ENCODE data around the gene COMMD7. TPM values are rescaled to one million over a fixed set of nuclear protein-coding genes. Genes with fewer than 3 reads are reported as not detected.

The COMMD7 gene
- total and polyA plus RNA-seq, 9 of the 15 experiments (the other 6 are each of a cell fraction or from before 2014, with no cell fraction given) = 11.9 to 69.1 (median 34.7) TPM

DNA sequence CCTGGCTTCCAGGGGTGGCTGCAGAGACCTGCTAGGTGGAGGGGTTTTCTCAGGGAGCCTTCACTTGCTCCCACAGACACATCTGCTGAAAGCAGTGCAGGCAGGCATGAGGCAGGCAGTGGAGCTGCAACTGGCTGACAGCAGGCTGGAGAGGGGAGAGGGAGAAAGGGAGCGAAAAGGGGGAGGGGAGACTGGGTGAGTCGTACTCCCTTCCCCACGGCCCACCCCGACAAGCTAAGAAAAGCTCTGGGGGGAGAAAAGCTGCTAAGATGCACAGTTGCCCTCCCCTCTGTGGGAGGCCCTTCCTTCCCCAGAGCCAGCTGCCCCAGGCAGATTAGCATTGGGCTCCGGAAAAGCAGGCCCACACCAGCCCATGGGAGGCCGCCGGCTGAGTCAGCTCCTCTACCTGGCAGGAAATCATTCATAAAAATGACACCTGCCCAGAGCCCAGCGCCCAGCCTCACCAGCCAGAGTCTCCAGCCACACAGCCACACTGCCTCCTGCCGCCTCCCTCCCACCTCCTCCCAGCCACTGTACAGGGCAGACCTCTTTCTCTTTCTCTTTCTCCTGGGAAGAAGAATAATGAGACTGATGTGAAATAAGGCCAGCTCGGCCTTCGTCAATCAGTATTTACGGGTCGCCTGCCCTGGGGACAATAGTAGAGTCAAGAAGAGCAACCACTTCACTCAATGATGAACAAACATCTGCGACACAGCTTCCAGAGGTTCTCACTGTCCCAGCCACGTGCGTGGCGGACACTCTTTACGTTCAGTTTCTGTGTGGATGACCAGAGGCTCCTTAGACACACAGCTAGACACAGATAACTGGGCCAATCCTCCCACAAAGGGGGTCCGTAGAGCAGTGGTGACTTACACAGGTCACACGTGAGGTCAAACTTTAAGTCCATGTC is 61.8 kb downstream of the COMMD7 start (continued):
- no peak for TF ChIP-seq FIP1L1 (IDR thresholded peaks at IDR 0.05; ENCODE audit: low read depth, low read length, poor library complexity, severe bottlenecking)
- no peak for TF ChIP-seq EWSR1 (IDR thresholded peaks at IDR 0.05; ENCODE audit: borderline replicate concordance, low read depth, partially characterized antibody)
- TF ChIP-seq ZFX (CRISPR knock-in tag; IDR thresholded peaks at IDR 0.05) = peak; percentile 78
- no peak for TF ChIP-seq MCM5 (IDR thresholded peaks at IDR 0.05; ENCODE audit: low read depth)
- 0 out of 2 replicates have a peak, but pooled peaks have one; percentile 28 for TF ChIP-seq ZNF232 (CRISPR knock-in tag; IDR thresholded peaks at IDR 0.05)
- TF ChIP-seq HNRNPL (IDR thresholded peaks at IDR 0.05; ENCODE audit: low read depth, low read length) = no peak
- TF ChIP-seq KDM5B (IDR thresholded peaks at IDR 0.05; ENCODE audit: insufficient replicate concordance, low read depth, low read length) = no peak
- peak; percentile 59 for TF ChIP-seq MBD2 (IDR thresholded peaks at IDR 0.05; ENCODE audit: borderline replicate concordance, low read depth)
- TF ChIP-seq SMAD4 (CRISPR knock-in tag; conservative IDR thresholded peaks at IDR 0.05) = peak; percentile 87
- TF ChIP-seq RHOXF2B (CRISPR knock-in tag; conservative IDR thresholded peaks at IDR 0.05) = no peak
- no peak for TF ChIP-seq IRF2 (CRISPR knock-in tag; IDR thresholded peaks at IDR 0.05)
- TF ChIP-seq, protein P1, sequence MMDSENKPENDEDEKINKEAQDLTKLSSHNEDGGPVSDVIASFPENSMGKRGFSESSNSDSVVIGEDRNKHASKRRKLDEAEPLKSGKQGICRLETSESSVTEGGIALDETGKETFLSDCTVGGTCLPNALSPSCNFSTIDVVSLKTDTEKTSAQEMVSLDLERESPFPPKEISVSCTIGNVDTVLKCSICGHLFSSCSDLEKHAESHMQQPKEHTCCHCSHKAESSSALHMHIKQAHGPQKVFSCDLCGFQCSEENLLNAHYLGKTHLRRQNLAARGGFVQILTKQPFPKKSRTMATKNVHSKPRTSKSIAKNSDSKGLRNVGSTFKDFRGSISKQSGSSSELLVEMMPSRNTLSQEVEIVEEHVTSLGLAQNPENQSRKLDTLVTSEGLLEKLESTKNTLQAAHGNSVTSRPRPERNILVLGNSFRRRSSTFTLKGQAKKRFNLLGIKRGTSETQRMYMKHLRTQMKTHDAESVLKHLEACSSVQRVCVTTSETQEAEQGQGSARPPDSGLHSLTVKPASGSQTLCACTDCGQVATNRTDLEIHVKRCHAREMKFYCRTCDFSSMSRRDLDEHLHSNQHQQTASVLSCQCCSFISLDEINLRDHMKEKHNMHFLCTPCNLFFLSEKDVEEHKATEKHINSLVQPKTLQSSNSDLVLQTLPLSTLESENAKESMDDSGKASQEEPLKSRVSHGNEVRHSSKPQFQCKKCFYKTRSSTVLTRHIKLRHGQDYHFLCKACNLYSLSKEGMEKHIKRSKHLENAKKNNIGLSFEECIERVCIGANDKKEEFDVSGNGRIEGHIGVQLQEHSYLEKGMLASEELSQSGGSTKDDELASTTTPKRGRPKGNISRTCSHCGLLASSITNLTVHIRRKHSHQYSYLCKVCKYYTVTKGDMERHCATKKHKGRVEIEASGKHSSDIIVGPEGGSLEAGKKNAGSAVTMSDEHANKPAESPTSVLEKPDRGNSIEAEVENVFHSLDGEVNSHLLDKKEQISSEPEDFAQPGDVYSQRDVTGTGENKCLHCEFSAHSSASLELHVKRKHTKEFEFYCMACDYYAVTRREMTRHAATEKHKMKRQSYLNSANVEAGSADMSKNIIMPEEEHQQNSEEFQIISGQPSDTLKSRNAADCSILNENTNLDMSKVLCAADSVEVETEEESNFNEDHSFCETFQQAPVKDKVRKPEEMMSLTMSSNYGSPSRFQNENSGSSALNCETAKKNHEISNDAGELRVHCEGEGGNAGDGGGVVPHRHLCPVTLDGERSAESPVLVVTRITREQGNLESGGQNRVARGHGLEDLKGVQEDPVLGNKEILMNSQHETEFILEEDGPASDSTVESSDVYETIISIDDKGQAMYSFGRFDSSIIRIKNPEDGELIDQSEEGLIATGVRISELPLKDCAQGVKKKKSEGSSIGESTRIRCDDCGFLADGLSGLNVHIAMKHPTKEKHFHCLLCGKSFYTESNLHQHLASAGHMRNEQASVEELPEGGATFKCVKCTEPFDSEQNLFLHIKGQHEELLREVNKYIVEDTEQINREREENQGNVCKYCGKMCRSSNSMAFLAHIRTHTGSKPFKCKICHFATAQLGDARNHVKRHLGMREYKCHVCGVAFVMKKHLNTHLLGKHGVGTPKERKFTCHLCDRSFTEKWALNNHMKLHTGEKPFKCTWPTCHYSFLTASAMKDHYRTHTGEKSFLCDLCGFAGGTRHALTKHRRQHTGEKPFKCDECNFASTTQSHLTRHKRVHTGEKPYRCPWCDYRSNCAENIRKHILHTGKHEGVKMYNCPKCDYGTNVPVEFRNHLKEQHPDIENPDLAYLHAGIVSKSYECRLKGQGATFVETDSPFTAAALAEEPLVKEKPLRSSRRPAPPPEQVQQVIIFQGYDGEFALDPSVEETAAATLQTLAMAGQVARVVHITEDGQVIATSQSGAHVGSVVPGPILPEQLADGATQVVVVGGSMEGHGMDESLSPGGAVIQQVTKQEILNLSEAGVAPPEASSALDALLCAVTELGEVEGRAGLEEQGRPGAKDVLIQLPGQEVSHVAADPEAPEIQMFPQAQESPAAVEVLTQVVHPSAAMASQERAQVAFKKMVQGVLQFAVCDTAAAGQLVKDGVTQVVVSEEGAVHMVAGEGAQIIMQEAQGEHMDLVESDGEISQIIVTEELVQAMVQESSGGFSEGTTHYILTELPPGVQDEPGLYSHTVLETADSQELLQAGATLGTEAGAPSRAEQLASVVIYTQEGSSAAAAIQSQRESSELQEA (IDR thresholded peaks at IDR 0.05; ENCODE audit: low read depth) = no peak
- no peak for TF ChIP-seq DDX20 (tag; IDR thresholded peaks at IDR 0.05; ENCODE audit: low read depth)
- no peak for TF ChIP-seq ZNF274 (IDR thresholded peaks at IDR 0.05; ENCODE audit: borderline replicate concordance, low read depth, low read length)
- peak; percentile 59; the same call in 1 of the 2 replicates for TF ChIP-seq MAFK (IDR thresholded peaks at IDR 0.05; ENCODE audit: low read length)
- peak; percentile 90 for TF ChIP-seq NCOR1 (IDR thresholded peaks at IDR 0.05)
- no peak for TF ChIP-seq NFIX (CRISPR knock-in tag; IDR thresholded peaks at IDR 0.05; ENCODE audit: low read depth)
- peak; percentile 64; the same call in 1 of the 2 replicates for TF ChIP-seq ZBTB17 (CRISPR knock-in tag; IDR thresholded peaks at IDR 0.05)
- TF ChIP-seq FOXA1 (IDR thresholded peaks at IDR 0.05; ENCODE audit: borderline replicate concordance) = no peak
- TF ChIP-seq CBFA2T2 (conservative IDR thresholded peaks at IDR 0.05) = peak; percentile 91
